ENCODE data around the gene TNS3. TPM values are rescaled to one million over a fixed set of nuclear protein-coding genes. Genes with fewer than 3 reads are reported as not detected.
A peak's percentile ranks its signal among the peaks of the same experiment; 100 is the strongest.

Gene TNS3
- total and polyA plus RNA-seq, 2 of the 13 experiments (the other 11 are each of a cell fraction or from before 2014, with no cell fraction given): 52.9 to 55.7 TPM

DNA sequence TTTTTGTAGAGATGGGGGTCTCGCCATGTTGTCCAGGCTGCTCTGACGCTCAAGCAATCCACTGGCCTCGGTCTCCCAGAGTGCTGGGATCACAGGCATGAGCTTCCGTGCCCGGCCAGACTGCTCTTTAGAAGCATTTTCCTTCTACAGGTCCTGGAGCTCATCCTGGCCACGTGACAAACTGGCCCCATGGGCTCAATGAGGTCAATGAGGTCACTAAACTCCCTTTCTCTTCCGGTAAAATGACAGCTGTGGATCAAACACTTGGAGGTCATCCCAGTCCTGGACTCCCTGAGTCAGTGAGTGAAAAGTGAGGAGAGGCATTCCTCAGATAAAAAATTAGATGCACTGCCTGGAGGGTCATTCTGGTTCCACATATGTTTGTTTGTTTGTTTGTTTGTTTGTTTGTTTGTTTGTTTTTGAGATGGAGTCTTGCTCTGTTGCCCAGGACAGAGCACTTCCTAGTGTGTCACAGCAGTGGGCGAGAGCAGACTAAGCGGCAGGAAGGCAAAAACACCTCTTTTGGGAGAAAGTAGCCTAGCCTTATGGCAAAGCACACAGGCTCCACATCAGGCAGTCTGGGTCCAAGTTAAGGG, 134.9 kb downstream of the TNS3 start (continued):
- TF ChIP-seq, protein P1, sequence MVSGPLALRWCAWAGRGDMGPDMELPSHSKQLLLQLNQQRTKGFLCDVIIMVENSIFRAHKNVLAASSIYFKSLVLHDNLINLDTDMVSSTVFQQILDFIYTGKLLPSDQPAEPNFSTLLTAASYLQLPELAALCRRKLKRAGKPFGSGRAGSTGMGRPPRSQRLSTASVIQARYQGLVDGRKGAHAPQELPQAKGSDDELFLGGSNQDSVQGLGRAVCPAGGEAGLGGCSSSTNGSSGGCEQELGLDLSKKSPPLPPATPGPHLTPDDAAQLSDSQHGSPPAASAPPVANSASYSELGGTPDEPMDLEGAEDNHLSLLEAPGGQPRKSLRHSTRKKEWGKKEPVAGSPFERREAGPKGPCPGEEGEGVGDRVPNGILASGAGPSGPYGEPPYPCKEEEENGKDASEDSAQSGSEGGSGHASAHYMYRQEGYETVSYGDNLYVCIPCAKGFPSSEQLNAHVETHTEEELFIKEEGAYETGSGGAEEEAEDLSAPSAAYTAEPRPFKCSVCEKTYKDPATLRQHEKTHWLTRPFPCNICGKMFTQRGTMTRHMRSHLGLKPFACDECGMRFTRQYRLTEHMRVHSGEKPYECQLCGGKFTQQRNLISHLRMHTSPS (CRISPR knock-in tag; IDR thresholded peaks at IDR 0.05; ENCODE audit: low read depth): no peak
- peak; percentile 39; the same call in 1 of the 2 replicates for TF ChIP-seq FOSL2 (CRISPR knock-in tag; IDR thresholded peaks at IDR 0.05)
- no peak for TF ChIP-seq NFIC (IDR thresholded peaks at IDR 0.05; ENCODE audit: low read length)
- TF ChIP-seq ISX (CRISPR knock-in tag; conservative IDR thresholded peaks at IDR 0.05): no peak
- TF ChIP-seq ARID4A (CRISPR knock-in tag; IDR thresholded peaks at IDR 0.05; ENCODE audit: borderline replicate concordance): peak; percentile 54; the same call in 1 of the 2 replicates
- no peak for TF ChIP-seq TMF1 (CRISPR knock-in tag; IDR thresholded peaks at IDR 0.05; ENCODE audit: low read depth)
- no peak for TF ChIP-seq ZBED4 (CRISPR knock-in tag; IDR thresholded peaks at IDR 0.05; ENCODE audit: borderline replicate concordance)
- no peak for TF ChIP-seq ZBTB8A (CRISPR knock-in tag; IDR thresholded peaks at IDR 0.05; ENCODE audit: borderline replicate concordance, low read depth)
- no peak for TF ChIP-seq ZNF234 (CRISPR knock-in tag; conservative IDR thresholded peaks at IDR 0.05)
- no peak for TF ChIP-seq PHF5A (CRISPR knock-in tag; IDR thresholded peaks at IDR 0.05; ENCODE audit: low read depth, unreplicated experiment)
- no peak for TF ChIP-seq SSRP1 (CRISPR knock-in tag; IDR thresholded peaks at IDR 0.05)
- TF ChIP-seq, protein P2, sequence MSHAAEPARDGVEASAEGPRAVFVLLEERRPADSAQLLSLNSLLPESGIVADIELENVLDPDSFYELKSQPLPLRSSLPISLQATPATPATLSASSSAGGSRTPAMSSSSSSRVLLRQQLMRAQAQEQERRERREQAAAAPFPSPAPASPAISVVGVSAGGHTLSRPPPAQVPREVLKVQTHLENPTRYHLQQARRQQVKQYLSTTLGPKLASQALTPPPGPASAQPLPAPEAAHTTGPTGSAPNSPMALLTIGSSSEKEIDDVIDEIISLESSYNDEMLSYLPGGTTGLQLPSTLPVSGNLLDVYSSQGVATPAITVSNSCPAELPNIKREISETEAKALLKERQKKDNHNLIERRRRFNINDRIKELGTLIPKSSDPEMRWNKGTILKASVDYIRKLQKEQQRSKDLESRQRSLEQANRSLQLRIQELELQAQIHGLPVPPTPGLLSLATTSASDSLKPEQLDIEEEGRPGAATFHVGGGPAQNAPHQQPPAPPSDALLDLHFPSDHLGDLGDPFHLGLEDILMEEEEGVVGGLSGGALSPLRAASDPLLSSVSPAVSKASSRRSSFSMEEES (CRISPR knock-in tag; IDR thresholded peaks at IDR 0.05): 0 out of 2 replicates have a peak, but pooled peaks have one; percentile 37
- TF ChIP-seq, protein P3, sequence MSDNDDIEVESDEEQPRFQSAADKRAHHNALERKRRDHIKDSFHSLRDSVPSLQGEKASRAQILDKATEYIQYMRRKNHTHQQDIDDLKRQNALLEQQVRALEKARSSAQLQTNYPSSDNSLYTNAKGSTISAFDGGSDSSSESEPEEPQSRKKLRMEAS (IDR thresholded peaks at IDR 0.05): peak; percentile 41; the same call in 1 of the 2 replicates
- peak; percentile 51; the same call in 1 of the 2 replicates for TF ChIP-seq NR2C2 (CRISPR knock-in tag; IDR thresholded peaks at IDR 0.05; ENCODE audit: borderline replicate concordance)
- peak; percentile 63 for TF ChIP-seq ZNF263 (CRISPR knock-in tag; IDR thresholded peaks at IDR 0.05)
- no peak for TF ChIP-seq ATM (IDR thresholded peaks at IDR 0.05; ENCODE audit: borderline replicate concordance)
- 0 out of 2 replicates have a peak, but pooled peaks have one; percentile 28 for TF ChIP-seq ELF3 (CRISPR knock-in tag; IDR thresholded peaks at IDR 0.05)
- TF ChIP-seq SMARCE1 (IDR thresholded peaks at IDR 0.05; ENCODE audit: borderline replicate concordance): no peak
- TF ChIP-seq FOXO1 (CRISPR knock-in tag; IDR thresholded peaks at IDR 0.05): no peak

Measured in HepG2 (cell line).